HepG2 (cell line): ENCODE results near the gene RAPGEF5. TPM values are rescaled to one million over a fixed set of nuclear protein-coding genes. Genes with fewer than 3 reads are reported as not detected.

Experiments used
- ATAC-seq: fragments of 200-7000 bp; cut with Tn5 transposase; 3 replicates; pipeline ENCODE4 v1.9.1; 2020; ENCODE audit warnings: mild to moderate bottlenecking, moderate library complexity
- BruUV-seq: library from RNA; stranded (reverse); fragments of 400-500 nt; replicated peaks from 2 replicates; lab custom pipeline; 2021; lab: Mats Ljungman, UMichigan
- CTCF ChIA-PET: fragments of 300-600 bp; formaldehyde crosslinking; extraction: SDS; loops from one replicate; lab custom pipeline; 2021; ENCODE audit warnings: low total read pairs, inconsistent platforms, low intra/inter-chr PET ratio; lab: Yijun Ruan, JAX
- POLR2A ChIA-PET: fragments of 350-600 bp; sonication (Branson Sonifier 250); formaldehyde crosslinking; loops from one replicate; lab custom pipeline; 2020; ENCODE audit warnings: antibody characterized with exemption, inconsistent platforms; lab: Yijun Ruan, JAX
- DNase-seq: peaks from one replicate; pipeline ENCODE4 v3.0.0-alpha.2; 2015; ENCODE audit warnings: low spot score
- FAIRE-seq: peaks from 3 replicates; lab custom pipeline; 2011; peaks lifted over from hg19 to GRCh38; lab: Jason Lieb, UNC
- H2AFZ ChIP-seq: one replicate; pipeline ENCODE4 v1.6.1; 2011; ENCODE audit warnings: low read length, inconsistent platforms
- H3K27ac ChIP-seq: fragments of 300-600 bp; 3 replicates; pipeline ENCODE4 v1.8.0; 2011; ENCODE audit warnings: mixed run types, mild to moderate bottlenecking, mixed read lengths, low read length, inconsistent platforms; ENCODE audit not compliant: insufficient read depth; ENCODE audit errors: extremely low read length
- H3K27me3 ChIP-seq, 2 experiments: fragments of 200-600 bp in 1 of 2; 2 replicates in 1 of 2; 3 replicates in 1 of 2; pipeline versions ENCODE4 v1.6.0 to v1.8.0; 2011; ENCODE audit warnings: low read length in 2 of 2, mild to moderate bottlenecking in 2 of 2, moderate library complexity in 2 of 2, inconsistent platforms in 1 of 2; ENCODE audit not compliant: insufficient read depth in 2 of 2, control insufficient read depth in 1 of 2
- H3K36me3 ChIP-seq, 2 experiments: fragments of 200-600 bp in 1 of 2; replicated peaks in 1 of 2; 2 replicates in 1 of 2; 3 replicates in 1 of 2; pipeline versions ENCODE4 v1.5.1 to v1.8.0; 2011; ENCODE audit warnings: low read length in 2 of 2, inconsistent platforms in 1 of 2; ENCODE audit not compliant: insufficient read depth in 2 of 2, control insufficient read depth in 1 of 2
- H3K4me1 ChIP-seq: 2 replicates; pipeline ENCODE4 v1.5.1; 2012; ENCODE audit warnings: low read length, inconsistent platforms; ENCODE audit not compliant: insufficient read depth
- H3K4me2 ChIP-seq: 2 replicates; pipeline ENCODE4 v1.6.0; 2011; ENCODE audit warnings: low read depth, low read length, inconsistent platforms
- H3K4me3 ChIP-seq, 3 experiments: fragments of 200-600 bp in 1 of 3; sonication (generic), shearing (Covaris generic) in 1 of 3; replicated peaks in 1 of 3; 2 replicates each; pipeline ENCODE4 v1.5.1; 2011 to 2016; ENCODE audit warnings: low read length in 3 of 3, inconsistent platforms in 2 of 3, low read depth in 2 of 3, mild to moderate bottlenecking in 2 of 3, control low read depth in 1 of 3, mixed read lengths in 1 of 3; ENCODE audit not compliant: insufficient read depth in 1 of 3
- H3K79me2 ChIP-seq: one replicate; pipeline ENCODE4 v1.6.1; 2011; ENCODE audit warnings: low read length, inconsistent platforms; ENCODE audit not compliant: insufficient read depth
- H3K9ac ChIP-seq: 2 replicates; pipeline ENCODE4 v1.6.0; 2011; ENCODE audit warnings: mild to moderate bottlenecking, low read depth, low read length, inconsistent platforms; ENCODE audit not compliant: insufficient read depth
- H3K9me3 ChIP-seq: 2 replicates; pipeline ENCODE4 v1.5.1; 2012; ENCODE audit warnings: mild to moderate bottlenecking, low read length
- H4K20me1 ChIP-seq: 2 replicates; pipeline ENCODE4 v1.6.0; 2011; ENCODE audit warnings: inconsistent platforms, mild to moderate bottlenecking, low read length, moderate library complexity; ENCODE audit not compliant: insufficient read depth
- ADNP ChIP-seq: sonication (generic); formaldehyde crosslinking; IDR thresholded peaks from 2 replicates; pipeline ENCODE4 v1.4.0; 2020; ENCODE audit warnings: missing genetic modification reagents
- BORCS8-MEF2B ChIP-seq: sonication (generic); formaldehyde crosslinking; IDR thresholded peaks from 2 replicates; pipeline ENCODE4 v1.8.0; 2022; ENCODE audit warnings: mild to moderate bottlenecking, missing genetic modification reagents
- CAMTA2 ChIP-seq: sonication (generic); formaldehyde crosslinking; IDR thresholded peaks from 2 replicates; pipeline ENCODE4 v1.4.0; 2020; ENCODE audit warnings: mild to moderate bottlenecking, missing genetic modification reagents, borderline replicate concordance
- ESRRA ChIP-seq: sonication (generic); formaldehyde crosslinking; IDR thresholded peaks from 2 replicates; pipeline ENCODE4 v1.5.1; 2020; ENCODE audit warnings: mild to moderate bottlenecking, low read depth, missing genetic modification reagents
- HOXA7 ChIP-seq: sonication (generic); formaldehyde crosslinking; IDR thresholded peaks from 2 replicates; pipeline ENCODE4 v1.8.1; 2022; ENCODE audit warnings: mild to moderate bottlenecking, missing genetic modification reagents, moderate library complexity
- SMAD9 ChIP-seq: sonication (generic); formaldehyde crosslinking; IDR thresholded peaks from 2 replicates; pipeline ENCODE4 v1.5.1; 2020; ENCODE audit warnings: mild to moderate bottlenecking, missing genetic modification reagents
- SRY ChIP-seq: sonication (generic); formaldehyde crosslinking; IDR thresholded peaks from 2 replicates; pipeline ENCODE4 v1.8.0; 2022; ENCODE audit warnings: mild to moderate bottlenecking, missing genetic modification reagents
- YY1 ChIP-seq: IDR thresholded peaks from 2 replicates; pipeline ENCODE4 v1.6.1; 2011; ENCODE audit warnings: low read length, low read depth, moderate library complexity, mild to moderate bottlenecking; ENCODE audit not compliant: insufficient read depth, insufficient replicate concordance
- ZNF329 ChIP-seq: sonication (generic); formaldehyde crosslinking; IDR thresholded peaks from 2 replicates; pipeline ENCODE4 v1.9.0; 2021; ENCODE audit warnings: low read depth, mild to moderate bottlenecking, missing genetic modification reagents
- ZNF547 ChIP-seq: sonication (generic); formaldehyde crosslinking; IDR thresholded peaks from 2 replicates; pipeline ENCODE4 v1.5.1; 2020; ENCODE audit warnings: mild to moderate bottlenecking, missing genetic modification reagents
- ZNF652 ChIP-seq: IDR thresholded peaks from 2 replicates; pipeline ENCODE4 v1.6.1; 2016; ENCODE audit warnings: low read depth, borderline replicate concordance
- ZNF83 ChIP-seq: sonication (generic); formaldehyde crosslinking; IDR thresholded peaks from 2 replicates; pipeline ENCODE4 v1.4.0; 2020; ENCODE audit warnings: missing genetic modification reagents, mild to moderate bottlenecking, borderline replicate concordance
- WGBS: methylation state at CpG from one replicate; pipeline ENCODE4 v1.1.6; 2017; ENCODE audit warnings: low lambda C conversion rate; 5-methylcytosine and 5-hydroxymethylcytosine counted together
- in situ Hi-C: cut with HindIII; loops from 2 replicates; pipeline ENCODE4 v1.10.0; 2017; ENCODE audit warnings: low pct_unique_long_range_greater_than_20kb; ENCODE audit not compliant: extremely low pct_ligation_motif_present
- intact Hi-C: fragments of 100-400 bp; cut with micrococcal nuclease; formaldehyde crosslinking; loops from one replicate; pipeline ENCODE4 v1.10.0; 2022; ENCODE audit not compliant: unreplicated experiment
- polyA plus RNA-seq, 8 experiments: library from polyadenylated mRNA; depleted of rRNA in 3 of 8; stranded (reverse) in 7 of 8; unstranded in 1 of 8; fragments of >200 nt; fragmentation: Illumina TruSeq in 4 of 8; extraction: Trizol in 4 of 8; gene quantifications; 2 replicates each; pipeline versions ENCODE4 v1.2.1 to v1.2.3, GENCODE V29; 2011 to 2016; ENCODE audit warnings: low read depth in 4 of 8, missing spikeins in 1 of 8, mixed read lengths in 1 of 8; ENCODE audit not compliant: insufficient read depth in 1 of 8
- total RNA-seq, 5 experiments: library from RNA; depleted of rRNA; stranded (reverse); fragments of >200 nt; fragmentation: Illumina TruSeq; extraction: Trizol; gene quantifications; 2 replicates each; pipeline ENCODE4 v1.2.3, GENCODE V29; 2016; ENCODE audit warnings: low read depth in 1 of 5
- TF ChIP-seq, protein P1 (sequence below): sonication (generic); formaldehyde crosslinking; IDR thresholded peaks from 2 replicates; pipeline ENCODE4 v1.9.0; 2021; ENCODE audit warnings: missing genetic modification reagents, mild to moderate bottlenecking, borderline replicate concordance
- TF ChIP-seq, protein P2 (sequence below): sonication (generic); formaldehyde crosslinking; IDR thresholded peaks from 2 replicates; pipeline ENCODE4 v1.5.0; 2020; ENCODE audit warnings: missing genetic modification reagents, mild to moderate bottlenecking, borderline replicate concordance
- TF ChIP-seq, protein P3 (sequence below): sonication (generic); formaldehyde crosslinking; IDR thresholded peaks from 2 replicates; pipeline ENCODE4 v1.5.0; 2020; ENCODE audit warnings: mild to moderate bottlenecking, missing genetic modification reagents
- TF ChIP-seq, protein P4 (sequence below): sonication (generic); formaldehyde crosslinking; IDR thresholded peaks from 2 replicates; pipeline ENCODE4 v1.4.0; 2020; ENCODE audit warnings: missing genetic modification reagents

RAPGEF5 gene
- total and polyA plus RNA-seq, 2 of the 13 experiments (the other 11 are each of a cell fraction or from before 2014, with no cell fraction given): 17.1 to 23.4 TPM

DNA sequence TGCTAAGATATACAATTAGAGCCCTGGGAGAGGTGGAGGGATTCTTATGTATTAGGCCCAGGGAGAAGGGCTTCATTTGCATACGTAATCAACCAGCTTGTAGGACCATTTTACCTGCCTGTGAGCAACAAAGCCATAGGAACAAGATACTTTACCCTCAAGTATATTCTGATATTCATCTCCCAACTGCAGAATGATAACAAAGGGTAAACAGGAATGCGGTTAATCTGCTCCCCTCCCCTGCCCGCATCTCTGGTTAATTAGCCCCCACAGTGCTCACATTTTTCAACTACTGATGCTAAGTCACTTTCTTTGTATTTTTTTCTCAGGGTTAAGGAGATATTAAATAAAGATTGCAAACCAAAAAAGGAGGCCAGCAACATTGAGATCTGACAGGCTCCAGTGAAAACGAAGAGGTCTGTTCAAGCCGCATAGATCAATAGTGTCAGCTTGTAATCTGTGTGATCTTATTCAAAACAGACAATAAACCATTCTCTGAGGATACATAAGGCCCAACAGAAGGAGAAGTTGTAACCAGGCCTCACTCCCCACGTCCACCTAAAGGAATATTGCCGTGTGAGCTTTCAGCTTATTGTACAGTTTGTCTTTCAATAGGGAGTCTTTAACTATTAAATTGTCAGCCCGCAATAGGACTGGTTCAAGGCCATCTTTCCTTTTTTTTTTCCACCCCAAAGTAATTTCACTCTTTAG lies 203.4 kb downstream of the RAPGEF5 start:
- FAIRE-seq (no peak), ATAC-seq (no peak), DNase-seq (no peak)
- Histone ChIP-seq H3K4me1 (no peaks in the 10 kb centered on the region), H3K9me3 (no peaks in the 10 kb centered on the region), H4K20me1 (no peaks in the 10 kb centered on the region), H3K4me3 (no peak overlapping the region), H3K9ac (no peak overlapping the region), H3K4me2 (no peak overlapping the region), H3K27ac (no peak overlapping the region), H2AFZ (no peak overlapping the region), H3K27me3 (no peaks in the 10 kb centered on the region), H3K36me3 (peaks cover 24 to 69% of the 10 kb centered on the region in 2 experiments), H3K79me2 (no peaks in the 10 kb centered on the region)
- no TSS peak for BruUV-seq
- ChIA-PET POLR2A (no interaction called here), CTCF (no interaction called here)
- intact Hi-C loops: no loop called here
- in situ Hi-C loops: no loop called here
- 93% methylated on average over 8 of the region's 8 CpGs for WGBS
- TF ChIP-seq ESRRA (CRISPR knock-in tag): no peak
- TF ChIP-seq, protein P1, sequence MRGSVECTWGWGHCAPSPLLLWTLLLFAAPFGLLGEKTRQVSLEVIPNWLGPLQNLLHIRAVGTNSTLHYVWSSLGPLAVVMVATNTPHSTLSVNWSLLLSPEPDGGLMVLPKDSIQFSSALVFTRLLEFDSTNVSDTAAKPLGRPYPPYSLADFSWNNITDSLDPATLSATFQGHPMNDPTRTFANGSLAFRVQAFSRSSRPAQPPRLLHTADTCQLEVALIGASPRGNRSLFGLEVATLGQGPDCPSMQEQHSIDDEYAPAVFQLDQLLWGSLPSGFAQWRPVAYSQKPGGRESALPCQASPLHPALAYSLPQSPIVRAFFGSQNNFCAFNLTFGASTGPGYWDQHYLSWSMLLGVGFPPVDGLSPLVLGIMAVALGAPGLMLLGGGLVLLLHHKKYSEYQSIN (CRISPR knock-in tag): no peak
- no peak for TF ChIP-seq SMAD9 (CRISPR knock-in tag)
- TF ChIP-seq SRY (CRISPR knock-in tag): no peak
- TF ChIP-seq BORCS8-MEF2B (CRISPR knock-in tag): no peak
- no peak for TF ChIP-seq ZNF329
- no peak for TF ChIP-seq ZNF83
- TF ChIP-seq YY1: no peak
- TF ChIP-seq, protein P2, sequence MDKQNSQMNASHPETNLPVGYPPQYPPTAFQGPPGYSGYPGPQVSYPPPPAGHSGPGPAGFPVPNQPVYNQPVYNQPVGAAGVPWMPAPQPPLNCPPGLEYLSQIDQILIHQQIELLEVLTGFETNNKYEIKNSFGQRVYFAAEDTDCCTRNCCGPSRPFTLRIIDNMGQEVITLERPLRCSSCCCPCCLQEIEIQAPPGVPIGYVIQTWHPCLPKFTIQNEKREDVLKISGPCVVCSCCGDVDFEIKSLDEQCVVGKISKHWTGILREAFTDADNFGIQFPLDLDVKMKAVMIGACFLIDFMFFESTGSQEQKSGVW (CRISPR knock-in tag): no peak
- TF ChIP-seq, protein P3, sequence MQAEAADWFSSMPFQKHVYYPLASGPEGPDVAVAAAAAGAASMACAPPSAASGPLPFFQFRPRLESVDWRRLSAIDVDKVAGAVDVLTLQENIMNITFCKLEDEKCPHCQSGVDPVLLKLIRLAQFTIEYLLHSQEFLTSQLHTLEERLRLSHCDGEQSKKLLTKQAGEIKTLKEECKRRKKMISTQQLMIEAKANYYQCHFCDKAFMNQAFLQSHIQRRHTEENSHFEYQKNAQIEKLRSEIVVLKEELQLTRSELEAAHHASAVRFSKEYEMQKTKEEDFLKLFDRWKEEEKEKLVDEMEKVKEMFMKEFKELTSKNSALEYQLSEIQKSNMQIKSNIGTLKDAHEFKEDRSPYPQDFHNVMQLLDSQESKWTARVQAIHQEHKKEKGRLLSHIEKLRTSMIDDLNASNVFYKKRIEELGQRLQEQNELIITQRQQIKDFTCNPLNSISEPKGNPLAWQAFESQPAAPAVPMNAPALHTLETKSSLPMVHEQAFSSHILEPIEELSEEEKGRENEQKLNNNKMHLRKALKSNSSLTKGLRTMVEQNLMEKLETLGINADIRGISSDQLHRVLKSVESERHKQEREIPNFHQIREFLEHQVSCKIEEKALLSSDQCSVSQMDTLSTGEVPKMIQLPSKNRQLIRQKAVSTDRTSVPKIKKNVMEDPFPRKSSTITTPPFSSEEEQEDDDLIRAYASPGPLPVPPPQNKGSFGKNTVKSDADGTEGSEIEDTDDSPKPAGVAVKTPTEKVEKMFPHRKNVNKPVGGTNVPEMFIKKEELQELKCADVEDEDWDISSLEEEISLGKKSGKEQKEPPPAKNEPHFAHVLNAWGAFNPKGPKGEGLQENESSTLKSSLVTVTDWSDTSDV: no peak
- TF ChIP-seq, protein P4, sequence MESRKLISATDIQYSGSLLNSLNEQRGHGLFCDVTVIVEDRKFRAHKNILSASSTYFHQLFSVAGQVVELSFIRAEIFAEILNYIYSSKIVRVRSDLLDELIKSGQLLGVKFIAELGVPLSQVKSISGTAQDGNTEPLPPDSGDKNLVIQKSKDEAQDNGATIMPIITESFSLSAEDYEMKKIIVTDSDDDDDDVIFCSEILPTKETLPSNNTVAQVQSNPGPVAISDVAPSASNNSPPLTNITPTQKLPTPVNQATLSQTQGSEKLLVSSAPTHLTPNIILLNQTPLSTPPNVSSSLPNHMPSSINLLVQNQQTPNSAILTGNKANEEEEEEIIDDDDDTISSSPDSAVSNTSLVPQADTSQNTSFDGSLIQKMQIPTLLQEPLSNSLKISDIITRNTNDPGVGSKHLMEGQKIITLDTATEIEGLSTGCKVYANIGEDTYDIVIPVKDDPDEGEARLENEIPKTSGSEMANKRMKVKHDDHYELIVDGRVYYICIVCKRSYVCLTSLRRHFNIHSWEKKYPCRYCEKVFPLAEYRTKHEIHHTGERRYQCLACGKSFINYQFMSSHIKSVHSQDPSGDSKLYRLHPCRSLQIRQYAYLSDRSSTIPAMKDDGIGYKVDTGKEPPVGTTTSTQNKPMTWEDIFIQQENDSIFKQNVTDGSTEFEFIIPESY: no peak
- no peak for TF ChIP-seq CAMTA2 (CRISPR knock-in tag)
- no peak for TF ChIP-seq ZNF652 (CRISPR knock-in tag)
- no peak for TF ChIP-seq ZNF547
- TF ChIP-seq HOXA7 (CRISPR knock-in tag): no peak
- TF ChIP-seq ADNP (CRISPR knock-in tag): no peak
